ENCODE data around the gene EAF1.

EAF1 gene

DNA sequence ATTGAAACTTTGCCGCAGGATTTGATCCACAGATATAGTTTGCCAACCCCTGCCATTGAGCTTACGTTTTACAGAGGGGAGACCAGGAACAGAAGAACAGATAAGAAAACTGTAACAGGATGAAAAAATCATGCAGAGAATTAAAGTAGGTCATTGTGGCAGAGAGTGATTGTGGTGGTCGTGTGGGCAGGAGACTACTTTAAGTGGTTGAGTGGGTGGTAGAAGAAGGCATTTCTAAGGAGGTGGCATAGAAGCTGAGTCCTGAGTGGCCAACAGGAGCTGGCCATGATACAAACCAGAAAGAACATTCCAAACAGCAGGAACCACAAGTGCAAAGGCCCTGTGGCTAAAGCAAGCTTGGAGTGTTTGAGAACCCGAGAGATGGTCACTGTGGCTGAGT, 59.6 kb downstream of the EAF1 start:
- FAIRE-seq: no peak

DNA sequence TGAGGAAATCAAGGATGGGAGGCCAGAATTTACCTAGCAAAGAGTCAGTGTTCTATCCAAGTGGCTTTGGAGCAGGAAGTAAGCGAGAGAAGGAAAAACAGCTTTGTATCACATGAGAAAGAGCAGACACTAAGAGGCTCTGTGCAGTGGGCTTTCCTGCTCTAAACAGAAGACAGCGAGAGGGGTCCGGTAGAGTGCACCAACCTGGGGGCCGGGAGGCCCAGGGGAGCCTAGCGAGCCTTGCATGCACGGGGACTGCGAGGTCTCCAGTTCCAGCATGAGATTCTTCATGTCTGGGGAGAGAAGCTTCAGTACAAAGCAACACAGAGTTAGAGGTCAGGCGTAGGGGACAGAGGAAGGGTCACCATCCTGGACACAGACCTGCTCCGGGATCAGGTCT, 60.6 kb downstream of the EAF1 start:
- no peak for FAIRE-seq

DNA sequence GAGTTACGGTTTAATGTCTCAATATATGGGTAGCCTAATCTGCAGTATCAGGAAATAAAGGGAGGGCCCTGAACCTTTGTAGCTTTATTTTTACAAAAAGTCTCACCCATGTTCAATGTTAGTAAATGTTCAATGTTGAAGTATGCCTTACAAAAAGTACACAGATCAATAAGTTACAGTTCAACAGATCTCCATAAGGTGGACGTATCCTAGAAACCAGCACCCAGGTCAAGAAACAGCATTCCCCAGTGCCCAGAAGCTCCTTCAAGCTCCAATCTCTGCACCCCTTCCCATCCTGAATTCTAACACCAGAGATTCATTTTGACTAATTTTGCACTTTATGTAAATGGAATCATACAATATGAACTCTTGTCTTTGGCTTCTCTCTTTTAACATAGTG, 62.8 kb downstream of the EAF1 start:
- no peak for FAIRE-seq

DNA sequence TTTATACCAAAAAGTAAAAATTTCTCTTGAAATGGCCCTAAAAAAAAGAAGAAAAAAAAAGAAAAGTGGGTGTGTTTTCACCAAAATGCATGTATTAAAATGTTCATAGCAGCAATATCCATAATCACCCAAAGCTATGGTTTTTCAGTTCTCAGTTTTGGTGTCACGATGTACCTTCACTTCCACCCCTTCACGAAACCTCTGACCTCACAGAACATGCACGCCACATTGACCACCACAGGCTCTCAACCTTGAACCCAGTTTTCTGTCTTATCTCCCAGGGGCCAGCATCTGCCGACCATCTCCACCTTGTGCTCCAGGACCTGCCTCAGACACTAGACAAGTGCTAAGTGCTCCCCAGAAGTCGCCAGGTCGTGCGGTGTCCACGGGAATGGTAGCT, 63.7 kb downstream of the EAF1 start:
- no peak for FAIRE-seq

All from islet of Langerhans (tissue), 1 donor.